Measurements from ENCODE around the gene ATXN10. TPM values are rescaled to one million over a fixed set of nuclear protein-coding genes. Genes with fewer than 3 reads are reported as not detected.

Gene ATXN10
- total RNA-seq, 1 experiment from 2014 or later = 135 TPM

GRCh38 chr22:45683680-45684079, 12.0 kb downstream of the ATXN10 start:
- DNase-seq (ENCODE audit: low read depth, low spot score) (no peak), ATAC-seq (no peak)
- no peaks in the 10 kb centered on the region for H3K9me3 ChIP-seq (ENCODE audit: control insufficient read depth in 1 of 2, insufficient read depth in 1 of 2, low read depth in 1 of 2, low read length in 2 of 2)
- ChIA-PET RAD21 (ENCODE audit: low non-redundant PET in 1 of 2, low total read pairs in 2 of 2, uncharacterized antibody in 2 of 2, unreplicated experiment in 2 of 2) (no interaction called here), CTCF (no interaction called here), POLR2A (no interaction called here)
- no peaks in the 10 kb centered on the region for H3K9me2 ChIP-seq (ENCODE audit: insufficient read depth)
- peaks cover 23 to 72% of the 10 kb centered on the region in 2 experiments for H3K4me1 ChIP-seq (ENCODE audit: control insufficient read depth in 1 of 2, insufficient read depth in 2 of 2, low read length in 2 of 2)
- 0 out of 2 replicates have a peak, but pooled peaks cover 3% of the 10 kb centered on the region for H4K20me1 ChIP-seq (ENCODE audit: insufficient read depth)
- no peak overlapping the region for H3K27ac ChIP-seq (ENCODE audit: low read depth, low read length)
- H3K36me3 ChIP-seq (ENCODE audit: control insufficient read depth in 1 of 2, insufficient read depth in 2 of 2, low read length in 2 of 2) = no peaks in the 10 kb centered on the region
- TF ChIP-seq FOSL1 (IDR thresholded peaks at IDR 0.05; ENCODE audit: low read depth) (no peak), EGR1 (IDR thresholded peaks at IDR 0.05; ENCODE audit: low read depth) (no peak), SP1 (IDR thresholded peaks at IDR 0.05; ENCODE audit: low read depth) (no peak), YY1 (IDR thresholded peaks at IDR 0.05; ENCODE audit: extremely low read depth, insufficient replicate concordance, low read depth, low read length) (no peak), ELF1 (IDR thresholded peaks at IDR 0.05; ENCODE audit: borderline replicate concordance, low read depth) (no peak), RAD21 (IDR thresholded peaks at IDR 0.05; ENCODE audit: low read depth) (no peak)
- TF ChIP-seq, protein P1, sequence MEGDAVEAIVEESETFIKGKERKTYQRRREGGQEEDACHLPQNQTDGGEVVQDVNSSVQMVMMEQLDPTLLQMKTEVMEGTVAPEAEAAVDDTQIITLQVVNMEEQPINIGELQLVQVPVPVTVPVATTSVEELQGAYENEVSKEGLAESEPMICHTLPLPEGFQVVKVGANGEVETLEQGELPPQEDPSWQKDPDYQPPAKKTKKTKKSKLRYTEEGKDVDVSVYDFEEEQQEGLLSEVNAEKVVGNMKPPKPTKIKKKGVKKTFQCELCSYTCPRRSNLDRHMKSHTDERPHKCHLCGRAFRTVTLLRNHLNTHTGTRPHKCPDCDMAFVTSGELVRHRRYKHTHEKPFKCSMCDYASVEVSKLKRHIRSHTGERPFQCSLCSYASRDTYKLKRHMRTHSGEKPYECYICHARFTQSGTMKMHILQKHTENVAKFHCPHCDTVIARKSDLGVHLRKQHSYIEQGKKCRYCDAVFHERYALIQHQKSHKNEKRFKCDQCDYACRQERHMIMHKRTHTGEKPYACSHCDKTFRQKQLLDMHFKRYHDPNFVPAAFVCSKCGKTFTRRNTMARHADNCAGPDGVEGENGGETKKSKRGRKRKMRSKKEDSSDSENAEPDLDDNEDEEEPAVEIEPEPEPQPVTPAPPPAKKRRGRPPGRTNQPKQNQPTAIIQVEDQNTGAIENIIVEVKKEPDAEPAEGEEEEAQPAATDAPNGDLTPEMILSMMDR (IDR thresholded peaks at IDR 0.05 in 2 of 3, conservative IDR thresholded peaks at IDR 0.05 in 1 of 3; ENCODE audit: borderline replicate concordance in 1 of 3, insufficient read depth in 1 of 3, low read depth in 2 of 3, low read length in 2 of 3) = no peak
- TF ChIP-seq, protein P2, sequence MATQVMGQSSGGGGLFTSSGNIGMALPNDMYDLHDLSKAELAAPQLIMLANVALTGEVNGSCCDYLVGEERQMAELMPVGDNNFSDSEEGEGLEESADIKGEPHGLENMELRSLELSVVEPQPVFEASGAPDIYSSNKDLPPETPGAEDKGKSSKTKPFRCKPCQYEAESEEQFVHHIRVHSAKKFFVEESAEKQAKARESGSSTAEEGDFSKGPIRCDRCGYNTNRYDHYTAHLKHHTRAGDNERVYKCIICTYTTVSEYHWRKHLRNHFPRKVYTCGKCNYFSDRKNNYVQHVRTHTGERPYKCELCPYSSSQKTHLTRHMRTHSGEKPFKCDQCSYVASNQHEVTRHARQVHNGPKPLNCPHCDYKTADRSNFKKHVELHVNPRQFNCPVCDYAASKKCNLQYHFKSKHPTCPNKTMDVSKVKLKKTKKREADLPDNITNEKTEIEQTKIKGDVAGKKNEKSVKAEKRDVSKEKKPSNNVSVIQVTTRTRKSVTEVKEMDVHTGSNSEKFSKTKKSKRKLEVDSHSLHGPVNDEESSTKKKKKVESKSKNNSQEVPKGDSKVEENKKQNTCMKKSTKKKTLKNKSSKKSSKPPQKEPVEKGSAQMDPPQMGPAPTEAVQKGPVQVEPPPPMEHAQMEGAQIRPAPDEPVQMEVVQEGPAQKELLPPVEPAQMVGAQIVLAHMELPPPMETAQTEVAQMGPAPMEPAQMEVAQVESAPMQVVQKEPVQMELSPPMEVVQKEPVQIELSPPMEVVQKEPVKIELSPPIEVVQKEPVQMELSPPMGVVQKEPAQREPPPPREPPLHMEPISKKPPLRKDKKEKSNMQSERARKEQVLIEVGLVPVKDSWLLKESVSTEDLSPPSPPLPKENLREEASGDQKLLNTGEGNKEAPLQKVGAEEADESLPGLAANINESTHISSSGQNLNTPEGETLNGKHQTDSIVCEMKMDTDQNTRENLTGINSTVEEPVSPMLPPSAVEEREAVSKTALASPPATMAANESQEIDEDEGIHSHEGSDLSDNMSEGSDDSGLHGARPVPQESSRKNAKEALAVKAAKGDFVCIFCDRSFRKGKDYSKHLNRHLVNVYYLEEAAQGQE (IDR thresholded peaks at IDR 0.05; ENCODE audit: low read depth) = no peak
- no peak overlapping the region for H3K4me2 ChIP-seq (ENCODE audit: low read length)
- H3K9ac ChIP-seq (ENCODE audit: low read length) = no peak overlapping the region
- H3K79me2 ChIP-seq (ENCODE audit: insufficient read depth, low read length) = peaks cover 92% of the 10 kb centered on the region
- intact Hi-C loops (cut with micrococcal nuclease) = no loop called here
- no peak overlapping the region for H2AFZ ChIP-seq (ENCODE audit: low read depth, low read length, poor library complexity, severe bottlenecking)
- H3K4me3 ChIP-seq (replicated peaks in 1 of 2; ENCODE audit: low read depth in 1 of 2, low read length in 2 of 2) = no peak overlapping the region
- no TSS peak for BruUV-seq (replicated peaks)
- H3K27me3 ChIP-seq (ENCODE audit: insufficient read depth, low read length) = no peaks in the 10 kb centered on the region
